ENCODE measurements around the gene CTDSP2.
A peak's percentile ranks its signal among the peaks of the same experiment; 100 is the strongest.

The CTDSP2 gene

GRCh38 chr12:57772429-57773322 lies 73.9 kb downstream of the CTDSP2 start, which contains the start of gene EEF1AKMT3:
Gene EEF1AKMT3, plus strand, starts transcription at chr12:57772614. Its CDS starts 111 bp downstream, at chr12:57772725.
- DNase-seq (ENCODE audit: low read depth): peak; percentile 64
- peak within 1 kb of the TSS; percentile 83 for H3K4me3 ChIP-seq (ENCODE audit: low read length)
- TF ChIP-seq CTCF (IDR thresholded peaks at IDR 0.05; ENCODE audit: insufficient read depth, low read depth, low read length, missing control alignments): no peak

GRCh38 chr12:57771873-57772428 lies 74.6 kb downstream of the CTDSP2 start, which contains the start of gene METTL1:
Gene METTL1, minus strand, starts transcription at chr12:57772105. Its CDS starts 22 bp downstream, at chr12:57772083.
- TF ChIP-seq CTCF (IDR thresholded peaks at IDR 0.05; ENCODE audit: insufficient read depth, low read depth, low read length, missing control alignments): peak; percentile 2
- peak; percentile 98 for DNase-seq (ENCODE audit: low read depth)
- H3K4me3 ChIP-seq (ENCODE audit: low read length): peak within 1 kb of the TSS; percentile 83

GRCh38 chr12:57771236-57771872 lies 75.2 kb downstream of the CTDSP2 start:
- peak overlapping the region; percentile 83 for H3K4me3 ChIP-seq (ENCODE audit: low read length)
- DNase-seq (ENCODE audit: low read depth): peak; percentile 95
- no peak for TF ChIP-seq CTCF (IDR thresholded peaks at IDR 0.05; ENCODE audit: insufficient read depth, low read depth, low read length, missing control alignments)

GRCh38 chr12:57770734-57771133 lies 75.8 kb downstream of the CTDSP2 start:
- H3K4me3 ChIP-seq (ENCODE audit: low read length): no peak overlapping the region
- DNase-seq (ENCODE audit: low read depth): no peak
- no peak for TF ChIP-seq CTCF (IDR thresholded peaks at IDR 0.05; ENCODE audit: insufficient read depth, low read depth, low read length, missing control alignments)
